SJCRH30 (cell line): Measurements from ENCODE around the gene RAB1B. TPM values are rescaled to one million over a fixed set of nuclear protein-coding genes. Genes with fewer than 3 reads are reported as not detected.
"Not testable (repeated sequence)": the region's sequence is repeated elsewhere in the genome, so short reads cannot be mapped to it uniquely, and the experiment has no call there.

Experiments used
- DNase-seq, 2 experiments: peaks; one replicate each; pipeline ENCODE4 v3.0.0-alpha.2; 2015 to 2020
- H3K27ac ChIP-seq: fragments of 250-450 bp; sonication (Bioruptor Pico); 2 replicates; pipeline ENCODE4 v1.5.1; 2020; ENCODE audit warnings: mild to moderate bottlenecking, moderate library complexity
- H3K27me3 ChIP-seq: fragments of 250-450 bp; sonication (Bioruptor Pico); 2 replicates; pipeline ENCODE4 v1.5.1; 2020; ENCODE audit warnings: mild to moderate bottlenecking, moderate library complexity
- H3K36me3 ChIP-seq: fragments of 250-450 bp; sonication (Bioruptor Pico); 2 replicates; pipeline ENCODE4 v1.5.1; 2020; ENCODE audit warnings: mild to moderate bottlenecking, moderate library complexity
- H3K4me1 ChIP-seq: fragments of 250-450 bp; sonication (Bioruptor Pico); 2 replicates; pipeline ENCODE4 v1.5.1; 2020; ENCODE audit warnings: mild to moderate bottlenecking, moderate library complexity
- H3K4me3 ChIP-seq: fragments of 250-450 bp; sonication (Bioruptor Pico); 2 replicates; pipeline ENCODE4 v1.5.1; 2020; ENCODE audit warnings: mild to moderate bottlenecking, moderate library complexity
- H3K9me3 ChIP-seq: fragments of 250-450 bp; sonication (Bioruptor Pico); replicated peaks from 2 replicates; pipeline ENCODE4 v1.5.1; 2020; ENCODE audit warnings: mild to moderate bottlenecking, moderate library complexity
- total RNA-seq: library from RNA; depleted of rRNA; stranded (reverse); fragments of >200 nt; shearing (Covaris generic); gene quantifications from 2 replicates; pipeline ENCODE4 v1.2.3, GENCODE V29; 2014

RAB1B gene
- total RNA-seq, 1 experiment from 2014 or later = 83.2 TPM

GRCh38 chr11:66291303-66291705, 22.9 kb downstream of the RAB1B start:
- Histone ChIP-seq H3K4me1 (peaks cover 4% of the 10 kb centered on the region; the same call in 1 of the 2 replicates), H3K36me3 (no peaks in the 10 kb centered on the region), H3K27ac (no peak overlapping the region), H3K4me3 (no peak overlapping the region), H3K9me3 (no peaks in the 10 kb centered on the region), H3K27me3 (no peaks in the 10 kb centered on the region)
- no peak for DNase-seq

GRCh38 chr11:66291706-66292542, 23.5 kb downstream of the RAB1B start, which contains the start of gene TMEM151A:
Gene TMEM151A (plus strand): TSS chr11:66291894. CDS start chr11:66292014, 120 bp downstream.
- H3K27me3 ChIP-seq = no peaks in the 10 kb centered on the region
- no peaks in the 10 kb centered on the region for H3K9me3 ChIP-seq
- no peak within 1 kb of the TSS for H3K4me3 ChIP-seq
- no peaks in the 10 kb centered on the region for H3K36me3 ChIP-seq
- H3K4me1 ChIP-seq = peaks cover 4% of the 10 kb centered on the region; the same call in 1 of the 2 replicates
- no peak within 1 kb of the TSS for H3K27ac ChIP-seq
- DNase-seq = no peak

- Histone ChIP-seq H3K27me3 (no peaks in the 10 kb centered on the region), H3K27ac (no peak overlapping the region), H3K9me3 (no peaks in the 10 kb centered on the region), H3K4me1 (peaks cover 4% of the 10 kb centered on the region; the same call in 1 of the 2 replicates), H3K4me3 (no peak overlapping the region), H3K36me3 (no peaks in the 10 kb centered on the region)
- no peak for DNase-seq
These were observed 24.3 kb downstream of the RAB1B start for GRCh38 chr11:66292543-66293332.

- no peaks in the 10 kb centered on the region for H3K27me3 ChIP-seq
These were observed 24.9 kb downstream of the RAB1B start for GRCh38 chr11:66293352-66293751.

GRCh38 chr11:66293777-66294625, 25.6 kb downstream of the RAB1B start:
- no peak for DNase-seq
- Histone ChIP-seq H3K9me3 (no peaks in the 10 kb centered on the region), H3K4me3 (no peak overlapping the region), H3K27ac (no peak overlapping the region), H3K36me3 (no peaks in the 10 kb centered on the region), H3K4me1 (no peaks in the 10 kb centered on the region; the same call in 1 of the 2 replicates), H3K27me3 (no peaks in the 10 kb centered on the region)

More at GRCh38 chr11:66293352-66293751, 24.9 kb downstream of the RAB1B start:
- Histone ChIP-seq H3K9me3 (no peaks in the 10 kb centered on the region), H3K36me3 (no peaks in the 10 kb centered on the region), H3K27ac (no peak overlapping the region), H3K4me3 (no peak overlapping the region), H3K4me1 (no peaks in the 10 kb centered on the region; the same call in 1 of the 2 replicates)
- no peak for DNase-seq

- DNase-seq = no peak
- H3K4me3 ChIP-seq = no peak overlapping the region
- no peaks in the 10 kb centered on the region for H3K9me3 ChIP-seq
- no peaks in the 10 kb centered on the region for H3K36me3 ChIP-seq
- no peaks in the 10 kb centered on the region; the same call in 1 of the 2 replicates for H3K4me1 ChIP-seq
- H3K27me3 ChIP-seq = no peaks in the 10 kb centered on the region
- no peak overlapping the region for H3K27ac ChIP-seq
These were observed 26.5 kb downstream of the RAB1B start for GRCh38 chr11:66294626-66295620.

GRCh38 chr11:66297610-66298009, 29.2 kb downstream of the RAB1B start:
- H3K4me3 ChIP-seq = no peak overlapping the region
- no peaks in the 10 kb centered on the region for H3K4me1 ChIP-seq
- H3K27me3 ChIP-seq = no peaks in the 10 kb centered on the region
- no peak for DNase-seq
- no peak overlapping the region for H3K27ac ChIP-seq
- no peaks in the 10 kb centered on the region for H3K9me3 ChIP-seq
- no peaks in the 10 kb centered on the region for H3K36me3 ChIP-seq

GRCh38 chr11:66299186-66299585, 30.7 kb downstream of the RAB1B start:
- H3K9me3 ChIP-seq = no peaks in the 10 kb centered on the region
- no peaks in the 10 kb centered on the region for H3K27me3 ChIP-seq
- H3K27ac ChIP-seq = no peak overlapping the region
- no peak overlapping the region for H3K4me3 ChIP-seq
- DNase-seq = no peak
- no peaks in the 10 kb centered on the region for H3K36me3 ChIP-seq
- no peaks in the 10 kb centered on the region for H3K4me1 ChIP-seq

GRCh38 chr11:66302656-66303055, 34.2 kb downstream of the RAB1B start:
- Histone ChIP-seq H3K9me3 (no peaks in the 10 kb centered on the region), H3K4me1 (no peaks in the 10 kb centered on the region), H3K4me3 (no peak overlapping the region), H3K27me3 (no peaks in the 10 kb centered on the region), H3K36me3 (no peaks in the 10 kb centered on the region), H3K27ac (no peak overlapping the region)
- no peak for DNase-seq

GRCh38 chr11:66309475-66309874, 41.0 kb downstream of the RAB1B start:
- Histone ChIP-seq H3K36me3 (no peaks in the 10 kb centered on the region), H3K27me3 (no peaks in the 10 kb centered on the region), H3K4me1 (no peaks in the 10 kb centered on the region), H3K27ac (no peak overlapping the region), H3K9me3 (no peaks in the 10 kb centered on the region), H3K4me3 (no peak overlapping the region)
- DNase-seq = no peak

- no peak overlapping the region for H3K4me3 ChIP-seq
- H3K9me3 ChIP-seq = no peaks in the 10 kb centered on the region
- no peak for DNase-seq
- no peaks in the 10 kb centered on the region for H3K4me1 ChIP-seq
- H3K27ac ChIP-seq = no peak overlapping the region
- no peaks in the 10 kb centered on the region for H3K27me3 ChIP-seq
- no peaks in the 10 kb centered on the region for H3K36me3 ChIP-seq
These were observed 41.9 kb downstream of the RAB1B start for GRCh38 chr11:66310324-66310723.

- H3K4me1 ChIP-seq, DNase-seq, H3K27me3 ChIP-seq, H3K9me3 ChIP-seq, H3K4me3 ChIP-seq, H3K36me3 ChIP-seq, H3K27ac ChIP-seq: not testable (repeated sequence)
These were observed 42.5 kb downstream of the RAB1B start for GRCh38 chr11:66310803-66311440.

GRCh38 chr11:66311470-66311964, 43.1 kb downstream of the RAB1B start:
- Histone ChIP-seq H3K4me1 (no peaks in the 10 kb centered on the region), H3K9me3 (no peaks in the 10 kb centered on the region), H3K4me3 (peak overlapping the region; percentile 59), H3K27me3 (no peaks in the 10 kb centered on the region; the same call in 1 of the 2 replicates), H3K27ac (no peak overlapping the region), H3K36me3 (no peaks in the 10 kb centered on the region)
- no peak for DNase-seq
